Astrocyte (in vitro differentiated cells and primary cell): Measurements from ENCODE around the gene CTNND2. TPM values are rescaled to one million over a fixed set of nuclear protein-coding genes. Genes with fewer than 3 reads are reported as not detected.

Source experiments
- DNase-seq: peaks from one replicate; pipeline ENCODE4 v3.0.0-alpha.2; 2010; ENCODE audit warnings: low read depth
- FAIRE-seq: peaks from 2 replicates; lab custom pipeline; 2011; peaks lifted over from hg19 to GRCh38; lab: Jason Lieb, UNC
- H2AFZ ChIP-seq: 2 replicates; pipeline ENCODE4 v1.6.0; 2012; ENCODE audit warnings: low read depth, low read length, inconsistent platforms
- H3K27ac ChIP-seq: 2 replicates; pipeline ENCODE4 v1.5.1; 2011; ENCODE audit warnings: low read depth, low read length, inconsistent platforms
- H3K27me3 ChIP-seq: 2 replicates; pipeline ENCODE4 v1.6.0; 2011; ENCODE audit warnings: low read length, inconsistent platforms; ENCODE audit not compliant: insufficient read depth
- H3K36me3 ChIP-seq: 2 replicates; pipeline ENCODE4 v1.5.1; 2011; ENCODE audit warnings: low read length, inconsistent platforms; ENCODE audit not compliant: insufficient read depth
- H3K4me1 ChIP-seq: 2 replicates; pipeline ENCODE4 v1.5.1; 2011; ENCODE audit warnings: low read length, inconsistent platforms; ENCODE audit not compliant: insufficient read depth
- H3K4me2 ChIP-seq: 2 replicates; pipeline ENCODE4 v1.6.0; 2012; ENCODE audit warnings: low read length, inconsistent platforms
- H3K4me3 ChIP-seq: 2 replicates; pipeline ENCODE4 v1.5.1; 2011; ENCODE audit warnings: low read depth, mild to moderate bottlenecking, low read length, inconsistent platforms; ENCODE audit not compliant: insufficient read depth
- H3K79me2 ChIP-seq: 2 replicates; pipeline ENCODE4 v1.6.0; 2012; ENCODE audit warnings: mild to moderate bottlenecking, low read length, inconsistent platforms; ENCODE audit not compliant: insufficient read depth
- H3K9ac ChIP-seq: 2 replicates; pipeline ENCODE4 v1.6.0; 2012; ENCODE audit warnings: mild to moderate bottlenecking, low read length, inconsistent platforms
- H3K9me3 ChIP-seq: 2 replicates; pipeline ENCODE4 v1.5.1; 2012; ENCODE audit warnings: low read depth, mild to moderate bottlenecking, low read length, inconsistent platforms; ENCODE audit not compliant: insufficient read depth
- H4K20me1 ChIP-seq: 2 replicates; pipeline ENCODE4 v1.6.0; 2012; ENCODE audit warnings: low read length, inconsistent platforms; ENCODE audit not compliant: insufficient read depth
- H3K27ac Mint-ChIP-seq: one replicate; pipeline ENCODE4 v1.8.0; 2021; ENCODE audit warnings: mild to moderate bottlenecking, mixed read lengths; ENCODE audit not compliant: unreplicated experiment
- H3K27me3 Mint-ChIP-seq: one replicate; pipeline ENCODE4 v1.8.0; 2021; ENCODE audit warnings: low read depth, mixed read lengths; ENCODE audit not compliant: unreplicated experiment
- H3K36me3 Mint-ChIP-seq: one replicate; pipeline ENCODE4 v1.8.0; 2021; ENCODE audit warnings: low read depth, mixed read lengths; ENCODE audit not compliant: unreplicated experiment
- H3K4me1 Mint-ChIP-seq: one replicate; pipeline ENCODE4 v1.8.0; 2021; ENCODE audit warnings: low read depth, mixed read lengths; ENCODE audit not compliant: unreplicated experiment
- H3K4me3 Mint-ChIP-seq: one replicate; pipeline ENCODE4 v1.8.0; 2021; ENCODE audit warnings: mild to moderate bottlenecking, moderate library complexity, mixed read lengths; ENCODE audit not compliant: unreplicated experiment
- H3K9me3 Mint-ChIP-seq: one replicate; pipeline ENCODE4 v1.8.0; 2021; ENCODE audit warnings: mild to moderate bottlenecking, mixed read lengths; ENCODE audit not compliant: unreplicated experiment
- CTCF ChIP-seq: IDR thresholded peaks from 2 replicates; pipeline ENCODE4 v1.5.1; 2011; ENCODE audit warnings: low read depth, mild to moderate bottlenecking, inconsistent platforms, low read length, moderate library complexity; ENCODE audit not compliant: insufficient read depth
- EZH2 ChIP-seq: IDR thresholded peaks from 2 replicates; pipeline ENCODE4 v1.6.1; 2012; ENCODE audit warnings: mild to moderate bottlenecking, low read length, inconsistent platforms; ENCODE audit not compliant: insufficient read depth
- total RNA-seq: library from RNA; stranded (reverse); gene quantifications from 2 replicates; pipeline ENCODE4 v1.2.1, GENCODE V29; 2021

The CTNND2 gene
- total RNA-seq, 1 donor from 2014 or later, result 4.5 TPM

- Mint-ChIP-seq H3K27me3 (peaks cover 1% of the 10 kb centered on the region), H3K9me3 (peaks cover 14% of the 10 kb centered on the region), H3K4me3 (no peak overlapping the region), H3K36me3 (no peaks in the 10 kb centered on the region), H3K4me1 (no peaks in the 10 kb centered on the region), H3K27ac (no peak overlapping the region)
- Histone ChIP-seq H3K4me1 (no peaks in the 10 kb centered on the region), H4K20me1 (no peaks in the 10 kb centered on the region), H3K27me3 (no peaks in the 10 kb centered on the region), H3K4me2 (no peak overlapping the region), H3K36me3 (no peaks in the 10 kb centered on the region), H3K79me2 (no peaks in the 10 kb centered on the region), H3K9me3 (no peaks in the 10 kb centered on the region), H3K9ac (no peak overlapping the region), H2AFZ (no peak overlapping the region), H3K4me3 (no peak overlapping the region), H3K27ac (no peak overlapping the region)
- FAIRE-seq (no peak), DNase-seq (no peak)
- TF ChIP-seq CTCF, result no peak
- TF ChIP-seq EZH2, result no peak
Observed at GRCh38 chr5:11054014-11054413, 850.2 kb downstream of the CTNND2 start.

DNA sequence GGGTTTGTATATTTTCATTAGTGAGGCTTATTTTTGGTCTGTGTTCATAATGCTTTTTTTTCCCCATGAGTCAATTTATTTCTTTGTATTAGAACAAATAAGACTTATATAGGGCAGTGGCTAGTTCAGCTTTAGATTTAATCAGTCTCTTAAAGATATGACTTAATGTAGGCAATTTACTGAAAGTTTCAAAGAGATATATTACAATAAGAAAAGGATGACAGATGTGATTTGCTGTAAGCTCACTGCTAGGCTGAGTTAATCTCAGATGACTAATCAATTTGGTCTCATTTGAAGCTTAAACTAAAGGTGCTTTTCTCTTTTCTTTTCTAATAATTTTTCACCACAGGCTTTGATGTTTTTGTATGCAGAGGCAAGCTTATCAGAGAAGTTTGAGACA is 851.4 kb downstream of the CTNND2 start:
- Mint-ChIP-seq H3K36me3 (no peaks in the 10 kb centered on the region), H3K27ac (no peak overlapping the region), H3K9me3 (peaks cover 7% of the 10 kb centered on the region), H3K4me1 (no peaks in the 10 kb centered on the region), H3K4me3 (no peak overlapping the region), H3K27me3 (peaks cover 1% of the 10 kb centered on the region)
- DNase-seq (no peak), FAIRE-seq (no peak)
- no peaks in the 10 kb centered on the region for H3K9me3 ChIP-seq
- H3K27ac ChIP-seq, result no peak overlapping the region
- TF ChIP-seq EZH2 (no peak), CTCF (no peak)
- no peaks in the 10 kb centered on the region for H3K36me3 ChIP-seq
- no peaks in the 10 kb centered on the region for H3K4me1 ChIP-seq
- no peak overlapping the region for H3K4me3 ChIP-seq
- H3K79me2 ChIP-seq, result no peaks in the 10 kb centered on the region
- H2AFZ ChIP-seq, result no peak overlapping the region
- H3K27me3 ChIP-seq, result no peaks in the 10 kb centered on the region
- no peak overlapping the region for H3K4me2 ChIP-seq
- no peak overlapping the region for H3K9ac ChIP-seq
- H4K20me1 ChIP-seq, result no peaks in the 10 kb centered on the region

DNA sequence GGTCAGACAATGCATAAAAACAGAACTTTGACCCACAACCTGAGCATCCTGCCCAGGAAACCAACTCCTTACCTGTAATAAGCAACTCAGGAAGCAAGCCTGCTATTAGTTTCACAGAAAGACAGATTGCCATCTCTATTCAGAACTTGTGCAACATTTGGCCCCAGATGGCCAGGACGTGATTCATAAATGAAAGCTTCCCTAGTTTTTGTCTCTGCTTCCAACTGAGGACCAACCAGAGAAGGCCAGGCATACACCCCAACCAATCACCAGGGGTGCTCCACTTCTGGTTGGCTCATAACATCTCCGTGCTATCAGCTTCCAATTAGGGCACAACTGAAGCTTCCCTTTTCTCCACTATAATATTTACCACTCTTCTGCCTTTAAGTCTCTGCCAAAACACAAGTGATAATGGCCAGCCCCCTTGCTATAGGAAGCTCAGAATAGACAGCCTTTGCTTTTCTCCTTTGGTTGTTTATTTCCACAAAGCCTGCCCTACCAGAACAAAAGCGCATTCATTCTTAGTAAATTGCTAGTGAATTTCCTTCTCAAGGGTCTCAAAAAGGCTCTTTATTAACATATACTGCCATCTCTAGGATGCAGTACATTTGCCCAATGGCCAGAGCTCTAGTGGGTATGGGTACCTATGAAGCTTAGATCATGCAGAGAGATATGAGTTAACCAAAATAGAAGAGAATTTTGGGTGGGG is 853.5 kb downstream of the CTNND2 start:
- no peak overlapping the region for H3K27ac ChIP-seq
- H3K4me3 ChIP-seq, result no peak overlapping the region
- H3K27ac Mint-ChIP-seq, result no peak overlapping the region
- no peaks in the 10 kb centered on the region for H3K79me2 ChIP-seq
- no peak overlapping the region for H2AFZ ChIP-seq
- no peaks in the 10 kb centered on the region for H3K9me3 ChIP-seq
- H3K4me3 Mint-ChIP-seq, result no peak overlapping the region
- DNase-seq (peak; percentile 13), FAIRE-seq (no peak)
- H3K36me3 ChIP-seq, result no peaks in the 10 kb centered on the region
- H3K4me1 Mint-ChIP-seq, result no peaks in the 10 kb centered on the region
- H3K27me3 ChIP-seq, result no peaks in the 10 kb centered on the region
- H3K4me2 ChIP-seq, result no peak overlapping the region
- peaks cover 1% of the 10 kb centered on the region for H3K27me3 Mint-ChIP-seq
- H3K9me3 Mint-ChIP-seq, result peaks cover 7% of the 10 kb centered on the region
- no peaks in the 10 kb centered on the region for H3K4me1 ChIP-seq
- H3K36me3 Mint-ChIP-seq, result no peaks in the 10 kb centered on the region
- TF ChIP-seq CTCF (no peak), EZH2 (no peak)
- no peak overlapping the region for H3K9ac ChIP-seq
- no peaks in the 10 kb centered on the region for H4K20me1 ChIP-seq
